ENCODE measurements around the gene CDK17. TPM values are rescaled to one million over a fixed set of nuclear protein-coding genes. Genes with fewer than 3 reads are reported as not detected.

Gene CDK17
- total and polyA plus RNA-seq, 5 donors from 2014 or later, result 21.6 to 120 (median 26.8) TPM

DNA sequence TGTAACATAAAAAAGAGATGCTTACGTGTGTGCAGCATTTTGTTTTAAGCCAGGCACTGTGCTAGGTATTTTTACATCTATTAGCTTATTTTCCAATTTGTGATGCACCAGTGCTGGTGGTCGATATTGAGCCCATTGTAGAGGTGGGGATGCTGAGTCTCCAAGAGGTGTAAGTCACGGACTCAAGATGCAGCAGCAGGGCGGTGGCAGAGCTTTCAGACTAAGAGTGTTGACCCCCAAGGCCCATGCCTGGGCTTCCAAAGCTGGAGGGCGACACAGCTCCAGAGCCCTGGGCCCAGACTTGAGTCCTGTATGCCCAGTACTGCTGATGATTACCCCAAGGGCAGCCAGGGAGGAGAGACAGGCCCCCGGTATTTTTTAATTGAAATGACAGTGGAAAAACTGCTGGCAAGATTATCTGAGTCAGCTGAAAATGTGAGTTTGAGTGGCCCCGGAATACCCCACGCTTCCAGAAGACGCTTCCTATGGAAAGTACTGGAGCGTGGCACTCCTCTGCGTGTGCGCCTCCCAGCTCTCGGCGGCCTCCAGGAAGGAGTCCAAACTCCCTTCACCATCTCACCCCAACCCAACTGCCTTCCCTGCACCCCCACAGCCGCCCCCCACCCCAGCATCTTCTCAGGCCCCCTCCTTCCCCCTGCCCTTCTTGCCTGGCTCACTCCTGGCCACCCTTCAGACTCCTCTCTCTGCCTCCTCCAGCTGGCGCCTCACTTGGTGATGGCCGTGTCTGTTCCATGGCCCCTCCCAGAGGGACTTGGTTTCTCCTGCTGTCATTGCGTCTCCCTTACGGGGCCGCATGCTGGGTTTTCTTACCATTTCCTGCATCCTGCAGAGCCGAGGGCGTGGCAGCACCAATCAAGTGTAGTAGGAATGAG is 165.4 kb downstream of the CDK17 start:
- Histone ChIP-seq H3K27ac (ENCODE audit: insufficient read depth, low read length, poor library complexity, severe bottlenecking) (peak overlapping the region; percentile 3), H3K4me1 (ENCODE audit: control insufficient read depth, insufficient read depth, low read length, poor library complexity, severe bottlenecking) (peaks cover 44% of the 10 kb centered on the region), H3K4me3 (ENCODE audit: low read depth, low read length) (no peak overlapping the region), H3K27me3 (ENCODE audit: control insufficient read depth, insufficient read depth, low read length) (no peaks in the 10 kb centered on the region), H3K36me3 (ENCODE audit: control insufficient read depth, insufficient read depth, low read length) (peaks cover 33% of the 10 kb centered on the region), H3K9me3 (ENCODE audit: control insufficient read depth in 2 of 2, low read length in 2 of 2) (no peaks in the 10 kb centered on the region)
- H3K4me1 Mint-ChIP-seq, result peaks cover 14 to 59% (median 42%) of the 10 kb centered on the region in 4 donors
- peaks cover 25% of the 10 kb centered on the region for H3K36me3 Mint-ChIP-seq
- no peaks in the 10 kb centered on the region for H3K27me3 Mint-ChIP-seq
- DNase-seq, result no peak
- H3K9me3 Mint-ChIP-seq, result peaks cover 0 to 2% (median 0%) of the 10 kb centered on the region in 7 donors
- H3K4me3 Mint-ChIP-seq, result peak overlapping the region in 2 of 4 donors; percentile 41 to 70
- peak overlapping the region; percentile 23 to 86 (median 25) for H3K27ac Mint-ChIP-seq
- no peak for ATAC-seq (ENCODE audit: low read depth in 2 of 2)

DNA sequence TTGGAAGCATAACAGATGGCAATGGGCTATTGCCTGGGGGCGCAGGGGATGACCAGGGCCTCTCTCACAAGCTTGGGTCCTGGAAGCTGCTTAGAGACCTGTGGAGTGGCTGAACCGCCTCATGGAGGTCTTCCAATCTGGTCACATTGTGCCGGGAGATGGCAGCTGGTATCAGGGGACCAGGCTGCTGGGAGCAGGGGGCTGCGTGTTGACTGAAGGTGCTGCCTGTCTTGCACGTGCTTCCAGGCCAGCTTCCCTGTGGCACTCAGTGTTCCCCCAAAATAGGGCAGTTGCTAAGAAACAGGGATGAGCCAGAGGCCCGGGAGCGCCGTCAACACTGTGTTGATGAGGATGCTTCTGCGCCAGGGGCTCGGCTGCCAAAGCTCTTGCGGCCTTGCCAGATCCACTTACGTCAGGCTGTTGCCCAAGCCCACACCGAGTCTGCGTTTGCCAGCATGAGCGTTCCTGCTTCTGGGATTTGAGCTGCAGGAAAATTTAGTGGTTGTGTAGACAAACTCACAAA is 166.2 kb downstream of the CDK17 start:
- Histone ChIP-seq H3K27ac (ENCODE audit: insufficient read depth, low read length, poor library complexity, severe bottlenecking) (no peak overlapping the region), H3K36me3 (ENCODE audit: control insufficient read depth, insufficient read depth, low read length) (peaks cover 30% of the 10 kb centered on the region), H3K4me3 (ENCODE audit: low read depth, low read length) (no peak overlapping the region), H3K27me3 (ENCODE audit: control insufficient read depth, insufficient read depth, low read length) (no peaks in the 10 kb centered on the region), H3K9me3 (ENCODE audit: control insufficient read depth in 2 of 2, low read length in 2 of 2) (no peaks in the 10 kb centered on the region), H3K4me1 (ENCODE audit: control insufficient read depth, insufficient read depth, low read length, poor library complexity, severe bottlenecking) (peaks cover 40% of the 10 kb centered on the region)
- peaks cover 0 to 2% (median 0%) of the 10 kb centered on the region in 7 donors for H3K9me3 Mint-ChIP-seq
- H3K4me3 Mint-ChIP-seq, result no peak overlapping the region
- peak overlapping the region in 2 of 3 donors; percentile 23 to 42 for H3K27ac Mint-ChIP-seq
- no peak for ATAC-seq (ENCODE audit: low read depth in 2 of 2)
- peaks cover 25% of the 10 kb centered on the region for H3K36me3 Mint-ChIP-seq
- DNase-seq, result no peak
- no peaks in the 10 kb centered on the region for H3K27me3 Mint-ChIP-seq
- H3K4me1 Mint-ChIP-seq, result peaks cover 7 to 58% (median 42%) of the 10 kb centered on the region in 4 donors

- Mint-ChIP-seq H3K27me3 (no peaks in the 10 kb centered on the region), H3K4me3 (no peak overlapping the region), H3K36me3 (peaks cover 24% of the 10 kb centered on the region), H3K27ac (peak overlapping the region; percentile 6 to 66 (median 42)), H3K9me3 (peaks cover 0 to 2% (median 0%) of the 10 kb centered on the region in 7 donors), H3K4me1 (peaks cover 5 to 61% (median 38%) of the 10 kb centered on the region in 4 donors)
- Histone ChIP-seq H3K9me3 (ENCODE audit: control insufficient read depth in 2 of 2, low read length in 2 of 2) (no peaks in the 10 kb centered on the region), H3K36me3 (ENCODE audit: control insufficient read depth, insufficient read depth, low read length) (peaks cover 37% of the 10 kb centered on the region), H3K27ac (ENCODE audit: insufficient read depth, low read length, poor library complexity, severe bottlenecking) (no peak overlapping the region), H3K4me1 (ENCODE audit: control insufficient read depth, insufficient read depth, low read length, poor library complexity, severe bottlenecking) (peaks cover 38% of the 10 kb centered on the region), H3K27me3 (ENCODE audit: control insufficient read depth, insufficient read depth, low read length) (no peaks in the 10 kb centered on the region), H3K4me3 (ENCODE audit: low read depth, low read length) (no peak overlapping the region)
- no peak for ATAC-seq (ENCODE audit: low read depth in 2 of 2)
- DNase-seq, result no peak
Observed at GRCh38 chr12:96233168-96233567, 167.1 kb downstream of the CDK17 start.

GRCh38 chr12:96230646-96231045 is 169.6 kb downstream of the CDK17 start:
- peaks cover 13% of the 10 kb centered on the region for H3K4me1 ChIP-seq (ENCODE audit: control insufficient read depth, insufficient read depth, low read length, poor library complexity, severe bottlenecking)
- ATAC-seq (ENCODE audit: low read depth in 2 of 2) (no peak), DNase-seq (no peak)
- H3K27me3 ChIP-seq (ENCODE audit: control insufficient read depth, insufficient read depth, low read length), result no peaks in the 10 kb centered on the region
- Mint-ChIP-seq H3K27me3 (no peaks in the 10 kb centered on the region), H3K27ac (peak overlapping the region in 1 of 3 donors; percentile 77), H3K4me1 (peaks cover 0 to 48% (median 30%) of the 10 kb centered on the region in 4 donors), H3K36me3 (peaks cover 19% of the 10 kb centered on the region), H3K9me3 (no peaks in the 10 kb centered on the region), H3K4me3 (no peak overlapping the region)
- H3K9me3 ChIP-seq (ENCODE audit: control insufficient read depth in 2 of 2, low read length in 2 of 2), result no peaks in the 10 kb centered on the region
- peaks cover 58% of the 10 kb centered on the region for H3K36me3 ChIP-seq (ENCODE audit: control insufficient read depth, insufficient read depth, low read length)
- H3K4me3 ChIP-seq (ENCODE audit: low read depth, low read length), result no peak overlapping the region
- H3K27ac ChIP-seq (ENCODE audit: insufficient read depth, low read length, poor library complexity, severe bottlenecking), result no peak overlapping the region

GRCh38 chr12:96228566-96229248 is 171.5 kb downstream of the CDK17 start:
- Mint-ChIP-seq H3K36me3 (peaks cover 28% of the 10 kb centered on the region), H3K4me3 (no peak overlapping the region), H3K27ac (no peak overlapping the region), H3K27me3 (no peaks in the 10 kb centered on the region), H3K4me1 (peaks cover 2 to 48% (median 23%) of the 10 kb centered on the region in 4 donors), H3K9me3 (no peaks in the 10 kb centered on the region)
- H3K4me3 ChIP-seq (ENCODE audit: low read depth, low read length), result no peak overlapping the region
- H3K9me3 ChIP-seq (ENCODE audit: control insufficient read depth in 2 of 2, low read length in 2 of 2), result no peaks in the 10 kb centered on the region
- H3K27ac ChIP-seq (ENCODE audit: insufficient read depth, low read length, poor library complexity, severe bottlenecking), result no peak overlapping the region
- no peaks in the 10 kb centered on the region for H3K27me3 ChIP-seq (ENCODE audit: control insufficient read depth, insufficient read depth, low read length)
- peaks cover 2% of the 10 kb centered on the region for H3K4me1 ChIP-seq (ENCODE audit: control insufficient read depth, insufficient read depth, low read length, poor library complexity, severe bottlenecking)
- no peak for DNase-seq
- H3K36me3 ChIP-seq (ENCODE audit: control insufficient read depth, insufficient read depth, low read length), result peaks cover 66% of the 10 kb centered on the region
- no peak for ATAC-seq (ENCODE audit: low read depth in 2 of 2)

Other genes starting within 250 kb of the CDK17 start
- gene ELK3, start 206.1 kb downstream of the CDK17 start, total RNA-seq, result 84.7 TPM
- 10 to 100 TPM; 33.4 to 47.9 (median 38.3) TPM for gene ELK3, start 206.1 kb downstream of the CDK17 start, polyA plus RNA-seq
- 0.27 TPM for gene CFAP54, start 89.1 kb upstream of the CDK17 start, total RNA-seq
- under 1 TPM in 2 of 4 donors, not detected in 2; 0.07 to 0.32 TPM for gene CFAP54, start 89.1 kb upstream of the CDK17 start, polyA plus RNA-seq

All from CD4-positive, CD25-positive, alpha-beta regulatory T cell (primary cell).